Sigmoid colon (tissue), 4 donors: ENCODE data around the gene NCS1.

Experiments used
- CTCF ChIP-seq, 4 experiments: fragments of 450-650 bp in 3 of 4; fragments of 200-600 bp in 1 of 4; IDR thresholded peaks; one replicate each; pipeline ENCODE4 v1.5.1; 2016 to 2019; ENCODE audit warnings: antibody characterized with exemption in 4 of 4, mild to moderate bottlenecking in 3 of 4, moderate library complexity in 2 of 4
- EP300 ChIP-seq, 4 donors: sonication (generic); formaldehyde crosslinking; IDR thresholded peaks; one replicate each; pipeline ENCODE4 v1.6.1; 2017; ENCODE audit warnings: antibody characterized with exemption in 4 of 4
- POLR2A ChIP-seq, 2 donors: fragments of 450-650 bp; IDR thresholded peaks; one replicate each; pipeline ENCODE4 v1.6.1; 2016; ENCODE audit warnings: antibody characterized with exemption in 2 of 2, mild to moderate bottlenecking in 2 of 2, moderate library complexity in 2 of 2
- POLR2AphosphoS5 ChIP-seq, 4 donors: sonication (generic); formaldehyde crosslinking; IDR thresholded peaks; one replicate each; pipeline ENCODE4 v1.6.1; 2017; ENCODE audit warnings: antibody characterized with exemption in 4 of 4

- TF ChIP-seq CTCF (IDR thresholded peaks at IDR 0.05) (no peak), POLR2AphosphoS5 (IDR thresholded peaks at IDR 0.05) (no peak), POLR2A (IDR thresholded peaks at IDR 0.05) (no peak), EP300 (IDR thresholded peaks at IDR 0.05) (no peak)
Observed at GRCh38 chr9:130233587-130233945, 61.4 kb downstream of the NCS1 start.
